WI38 (cell line): ENCODE measurements around the gene WRNIP1.

Experiments used
- H3K4me3 ChIP-seq: 2 replicates; pipeline ENCODE4 v1.5.1; 2011; ENCODE audit warnings: low read depth, mild to moderate bottlenecking, control low read depth, low read length
- TF ChIP-seq, protein P1 (sequence below): IDR thresholded peaks from 2 replicates; pipeline ENCODE4 v1.5.1; 2012; ENCODE audit warnings: low read depth, mild to moderate bottlenecking, control low read depth, low read length

Gene WRNIP1

DNA sequence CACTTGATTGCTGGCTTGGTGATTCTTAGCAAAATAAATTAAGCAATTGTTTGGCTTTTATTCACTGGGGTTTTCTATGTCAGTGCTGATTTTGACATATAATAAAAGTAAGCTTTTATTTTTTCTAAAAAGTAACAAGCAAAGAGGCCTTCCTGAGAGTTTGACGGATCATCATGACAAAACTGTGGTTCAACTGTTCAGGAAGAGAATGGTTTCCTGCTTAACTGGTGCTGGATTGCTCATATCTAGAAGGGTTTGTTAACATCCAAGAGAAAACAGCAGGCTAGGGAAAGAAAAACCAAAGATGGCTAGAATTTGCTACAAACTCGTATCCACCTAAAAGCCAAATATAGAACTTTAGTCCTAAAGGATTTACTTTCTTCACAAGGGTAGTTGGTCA is 55.2 kb downstream of the WRNIP1 start:
- H3K4me3 ChIP-seq, result no peak overlapping the region
- TF ChIP-seq, protein P1, sequence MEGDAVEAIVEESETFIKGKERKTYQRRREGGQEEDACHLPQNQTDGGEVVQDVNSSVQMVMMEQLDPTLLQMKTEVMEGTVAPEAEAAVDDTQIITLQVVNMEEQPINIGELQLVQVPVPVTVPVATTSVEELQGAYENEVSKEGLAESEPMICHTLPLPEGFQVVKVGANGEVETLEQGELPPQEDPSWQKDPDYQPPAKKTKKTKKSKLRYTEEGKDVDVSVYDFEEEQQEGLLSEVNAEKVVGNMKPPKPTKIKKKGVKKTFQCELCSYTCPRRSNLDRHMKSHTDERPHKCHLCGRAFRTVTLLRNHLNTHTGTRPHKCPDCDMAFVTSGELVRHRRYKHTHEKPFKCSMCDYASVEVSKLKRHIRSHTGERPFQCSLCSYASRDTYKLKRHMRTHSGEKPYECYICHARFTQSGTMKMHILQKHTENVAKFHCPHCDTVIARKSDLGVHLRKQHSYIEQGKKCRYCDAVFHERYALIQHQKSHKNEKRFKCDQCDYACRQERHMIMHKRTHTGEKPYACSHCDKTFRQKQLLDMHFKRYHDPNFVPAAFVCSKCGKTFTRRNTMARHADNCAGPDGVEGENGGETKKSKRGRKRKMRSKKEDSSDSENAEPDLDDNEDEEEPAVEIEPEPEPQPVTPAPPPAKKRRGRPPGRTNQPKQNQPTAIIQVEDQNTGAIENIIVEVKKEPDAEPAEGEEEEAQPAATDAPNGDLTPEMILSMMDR, result no peak

DNA sequence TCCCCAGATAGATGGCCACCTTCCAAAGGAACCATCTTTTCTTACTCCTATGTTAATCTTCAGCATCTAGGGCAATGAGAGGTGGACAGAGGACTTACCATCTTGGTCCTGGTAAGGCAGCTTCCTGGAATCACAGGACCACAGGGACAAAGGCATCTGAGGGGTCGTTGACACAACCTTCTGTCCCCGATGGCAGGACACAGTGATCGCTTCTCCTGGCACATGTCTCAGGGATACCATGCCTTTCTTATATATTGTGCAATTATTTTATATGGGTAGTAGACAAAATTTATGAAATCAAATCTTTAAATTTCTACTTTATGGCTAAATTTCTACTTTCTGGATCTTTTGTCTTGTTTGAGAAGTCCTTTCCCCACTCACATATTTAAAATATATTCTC is 56.4 kb downstream of the WRNIP1 start:
- TF ChIP-seq, protein P1, result no peak
- no peak overlapping the region for H3K4me3 ChIP-seq

DNA sequence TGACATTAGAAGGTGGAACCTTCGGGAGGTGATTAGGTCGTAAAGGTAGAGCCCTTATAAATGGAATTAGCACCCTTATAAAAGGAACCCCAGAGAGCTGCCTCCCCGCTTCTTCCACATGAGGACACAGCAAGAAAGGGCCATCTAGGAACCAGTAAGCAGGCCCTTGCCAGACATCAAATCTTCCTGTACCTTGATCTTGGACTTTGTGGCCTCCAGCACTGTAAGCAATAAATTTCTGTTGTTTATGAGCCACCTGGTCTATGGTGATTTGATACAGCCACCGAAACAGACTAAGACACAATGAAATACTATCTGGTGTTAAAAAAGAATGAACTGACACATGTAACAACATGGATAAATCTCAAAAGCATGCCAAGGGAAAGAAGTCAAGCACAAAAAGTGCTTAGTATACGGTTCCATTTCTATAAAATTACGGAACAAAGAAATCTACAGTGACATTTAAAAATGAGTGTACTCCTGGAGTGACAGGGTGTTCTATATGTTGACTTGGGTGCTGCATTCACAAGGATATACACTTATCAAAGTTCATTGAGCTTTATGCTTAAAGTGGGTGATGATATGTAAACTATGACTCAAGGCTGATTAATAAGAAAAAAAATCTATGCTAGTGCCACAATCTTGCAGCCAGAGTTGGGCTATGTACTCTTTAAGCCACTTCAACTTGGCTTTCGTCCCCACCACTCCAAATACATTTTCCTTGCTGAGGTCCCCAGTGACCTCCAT is 58.1 kb downstream of the WRNIP1 start:
- TF ChIP-seq, protein P1, result no peak
- H3K4me3 ChIP-seq, result no peak overlapping the region

DNA sequence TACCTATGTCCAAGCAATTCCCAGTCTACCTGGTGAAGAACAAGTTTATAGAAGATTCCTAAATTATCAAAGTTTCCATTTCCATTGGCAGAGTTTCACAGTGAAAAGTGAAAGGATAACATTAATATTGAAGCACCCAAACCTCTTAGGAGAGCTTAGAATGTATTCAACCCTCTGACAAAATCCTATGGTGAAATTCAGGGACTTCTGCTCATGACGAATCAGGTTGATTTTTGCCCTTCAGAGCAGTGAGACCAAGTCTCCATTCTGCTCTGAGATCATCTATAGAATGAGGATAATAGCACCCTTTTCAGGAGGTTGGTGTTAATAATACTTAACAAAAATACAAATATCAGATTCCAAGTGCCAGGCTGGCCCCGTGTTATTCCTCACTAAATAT is 60.9 kb downstream of the WRNIP1 start:
- TF ChIP-seq, protein P1, result no peak
- H3K4me3 ChIP-seq, result no peak overlapping the region

DNA sequence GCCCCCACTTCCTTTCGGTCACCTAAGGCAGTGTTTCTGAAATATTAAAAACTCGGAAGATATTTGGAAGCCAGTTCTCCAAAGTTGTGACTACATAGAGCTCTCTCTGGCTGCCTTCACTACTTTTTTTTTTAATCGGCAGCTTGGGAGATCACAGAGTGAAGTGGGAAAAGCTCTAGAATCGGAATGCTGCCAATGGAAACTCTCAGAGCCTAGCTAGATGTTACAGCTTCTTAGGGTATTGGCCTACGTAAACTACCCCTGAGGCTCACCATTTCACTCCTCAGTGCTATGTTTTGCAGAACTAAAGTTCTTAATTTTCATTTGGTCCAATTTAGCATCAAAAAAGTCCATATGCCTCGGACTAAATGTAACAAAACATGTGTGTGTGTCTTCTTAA is 61.9 kb downstream of the WRNIP1 start:
- no peak overlapping the region for H3K4me3 ChIP-seq
- TF ChIP-seq, protein P1, result no peak

DNA sequence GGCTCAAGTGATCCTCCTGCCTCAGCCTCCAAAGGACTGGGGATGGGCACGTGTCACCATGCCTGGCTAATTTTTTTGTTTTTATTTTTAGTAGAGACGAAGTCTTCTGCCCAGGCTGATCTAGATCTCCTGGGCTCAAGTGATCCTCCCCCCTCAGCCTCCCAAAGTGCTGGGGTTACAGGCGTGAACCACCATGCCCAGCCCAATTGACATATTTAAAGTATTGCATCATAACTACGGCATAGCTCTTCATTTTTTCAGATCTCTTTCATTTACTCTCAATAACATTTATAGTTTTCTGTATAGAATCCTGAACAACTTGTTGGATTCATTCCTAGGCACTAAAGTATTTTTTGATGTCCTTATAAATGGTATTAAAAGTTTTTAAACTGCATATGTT is 63.4 kb downstream of the WRNIP1 start:
- H3K4me3 ChIP-seq, result no peak overlapping the region
- TF ChIP-seq, protein P1, result no peak

DNA sequence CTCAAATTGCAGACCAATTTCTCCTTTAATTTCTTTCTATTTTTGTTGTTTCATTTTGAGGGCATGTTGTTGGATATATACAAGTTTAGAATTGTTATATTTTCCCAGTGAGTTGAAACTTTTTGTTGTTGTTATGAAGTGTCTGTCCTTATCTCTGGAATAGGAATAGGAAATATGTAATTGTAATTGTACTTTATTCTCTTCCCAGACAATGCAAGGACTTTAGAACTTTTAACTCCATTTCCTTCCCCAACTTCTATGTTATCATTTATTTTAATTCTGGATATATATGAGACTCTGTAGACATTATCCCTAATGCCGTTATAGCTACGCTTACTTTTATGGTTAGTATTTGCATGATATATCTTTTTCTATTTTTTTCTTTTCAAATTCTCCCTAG is 64.1 kb downstream of the WRNIP1 start:
- TF ChIP-seq, protein P1, result no peak
- no peak overlapping the region for H3K4me3 ChIP-seq
